CD14-positive monocyte (primary cell): Measurements from ENCODE around the gene SKP2. TPM values are rescaled to one million over a fixed set of nuclear protein-coding genes. Genes with fewer than 3 reads are reported as not detected.
"Not testable (repeated sequence)": the region's sequence is repeated elsewhere in the genome, so short reads cannot be mapped to it uniquely, and the experiment has no call there.

Experiments
- DNase-seq, 3 donors: peaks; one replicate each; pipeline ENCODE4 v3.0.0-alpha.2; 2011 to 2022
- H2AFZ ChIP-seq: 2 replicates; pipeline ENCODE4 v1.6.0; 2012; ENCODE audit warnings: mild to moderate bottlenecking, low read depth, low read length, inconsistent platforms; ENCODE audit not compliant: insufficient read depth, poor library complexity, severe bottlenecking
- H3K27ac ChIP-seq, 2 donors: 1 replicate in 1 of 2; 2 replicates in 1 of 2; pipeline ENCODE4 v1.5.1; 2012 to 2013; ENCODE audit warnings: low read length in 2 of 2, control low read depth in 1 of 2, inconsistent platforms in 1 of 2, low read depth in 1 of 2, mild to moderate bottlenecking in 1 of 2
- H3K27me3 ChIP-seq, 2 donors: one replicate each; pipeline versions ENCODE4 v1.6.0 to v1.6.1; 2011 to 2013; ENCODE audit warnings: low read length in 2 of 2; ENCODE audit not compliant: control insufficient read depth in 2 of 2, insufficient read depth in 2 of 2
- H3K36me3 ChIP-seq, 2 donors: replicated peaks in 1 of 2; 1 replicate in 1 of 2; 2 replicates in 1 of 2; pipeline versions ENCODE4 v1.5.1 to v1.6.1; 2012 to 2013; ENCODE audit warnings: low read length in 2 of 2, control low read depth in 1 of 2, inconsistent platforms in 1 of 2, mild to moderate bottlenecking in 1 of 2; ENCODE audit not compliant: insufficient read depth in 2 of 2, control insufficient read depth in 1 of 2
- H3K4me1 ChIP-seq, 2 donors: 1 replicate in 1 of 2; 2 replicates in 1 of 2; pipeline versions ENCODE4 v1.5.1 to v1.6.1; 2012 to 2013; ENCODE audit warnings: low read length in 2 of 2, control low read depth in 1 of 2, inconsistent platforms in 1 of 2, mild to moderate bottlenecking in 1 of 2, moderate library complexity in 1 of 2; ENCODE audit not compliant: insufficient read depth in 2 of 2, control insufficient read depth in 1 of 2
- H3K4me2 ChIP-seq: replicated peaks from 2 replicates; pipeline ENCODE3; 2012; ENCODE audit warnings: low read length, moderate library complexity, mild to moderate bottlenecking; ENCODE audit not compliant: poor library complexity, severe bottlenecking; ENCODE audit errors: extremely low read depth
- H3K4me3 ChIP-seq, 3 experiments: fragments of 200-600 bp in 1 of 3; sonication (generic) in 1 of 3; replicated peaks in 1 of 3; 1 replicate in 2 of 3; 2 replicates in 1 of 3; pipeline ENCODE4 v1.5.1; 2011 to 2013; ENCODE audit warnings: low read length in 3 of 3, mild to moderate bottlenecking in 3 of 3, control low read depth in 2 of 3, low read depth in 2 of 3, inconsistent platforms in 1 of 3, moderate library complexity in 1 of 3
- H3K79me2 ChIP-seq: 2 replicates; pipeline ENCODE4 v1.6.0; 2012; ENCODE audit warnings: mild to moderate bottlenecking, control low read depth, inconsistent platforms, low read length, moderate library complexity; ENCODE audit not compliant: insufficient read depth
- H3K9ac ChIP-seq: 2 replicates; pipeline ENCODE4 v1.6.0; 2017; ENCODE audit warnings: low read length, mild to moderate bottlenecking; ENCODE audit not compliant: insufficient read depth, poor library complexity, severe bottlenecking
- H3K9me3 ChIP-seq, 2 donors: replicated peaks in 1 of 2; 1 replicate in 1 of 2; 2 replicates in 1 of 2; pipeline versions ENCODE4 v1.5.1 to v1.6.1; 2012 to 2013; ENCODE audit warnings: low read length in 2 of 2, control low read depth in 1 of 2; ENCODE audit not compliant: control insufficient read depth in 1 of 2, insufficient read depth in 1 of 2
- H4K20me1 ChIP-seq: 2 replicates; pipeline ENCODE4 v1.6.0; 2012; ENCODE audit warnings: mild to moderate bottlenecking, low read length, control low read depth, moderate library complexity; ENCODE audit not compliant: insufficient read depth
- H3K27ac Mint-ChIP-seq, 7 donors: one replicate each; pipeline ENCODE4 v1.8.0; 2020; ENCODE audit warnings: mild to moderate bottlenecking in 7 of 7, mixed read lengths in 7 of 7, moderate library complexity in 6 of 7, inconsistent platforms in 2 of 7
- H3K27me3 Mint-ChIP-seq, 3 donors: one replicate each; pipeline ENCODE4 v1.8.0; 2021 to 2022; ENCODE audit warnings: low read depth in 3 of 3, mild to moderate bottlenecking in 3 of 3, mixed read lengths in 3 of 3, moderate library complexity in 3 of 3, inconsistent platforms in 1 of 3
- H3K36me3 Mint-ChIP-seq, 2 donors: one replicate each; pipeline ENCODE4 v1.8.0; 2020; ENCODE audit warnings: mixed read lengths in 2 of 2, inconsistent platforms in 1 of 2, mild to moderate bottlenecking in 1 of 2
- H3K4me1 Mint-ChIP-seq: one replicate; pipeline ENCODE4 v1.8.0; 2020; ENCODE audit warnings: mild to moderate bottlenecking, mixed read lengths
- H3K4me3 Mint-ChIP-seq, 2 donors: one replicate each; pipeline ENCODE4 v1.8.0; 2020; ENCODE audit warnings: mild to moderate bottlenecking in 2 of 2, mixed read lengths in 2 of 2, moderate library complexity in 1 of 2
- H3K9me3 Mint-ChIP-seq, 7 donors: one replicate each; pipeline ENCODE4 v1.8.0; 2020 to 2022; ENCODE audit warnings: mixed read lengths in 7 of 7, mild to moderate bottlenecking in 6 of 7, moderate library complexity in 6 of 7, inconsistent platforms in 2 of 7
- CTCF ChIP-seq: fragments of 200-600 bp; IDR thresholded peaks from one replicate; pipeline ENCODE4 v1.8.0; 2022; ENCODE audit warnings: antibody characterized with exemption, mild to moderate bottlenecking
- WGBS: methylation state at CpG from one replicate; pipeline ENCODE4 v1.1.5; 2013; ENCODE audit warnings: missing lambda C conversion rate; ENCODE audit not compliant: insufficient coverage; 5-methylcytosine and 5-hydroxymethylcytosine counted together
- intact Hi-C, 2 donors: fragments of 100-400 bp; cut with micrococcal nuclease; formaldehyde crosslinking; loops; one replicate each; pipeline versions ENCODE4 v1.15.0 to v1.15.1; 2023
- polyA plus RNA-seq, 3 donors: library from polyadenylated mRNA; depleted of rRNA in 1 of 3; unstranded in 2 of 3; stranded (reverse) in 1 of 3; fragments of 300-500 nt in 2 of 3; fragments of >200 nt in 1 of 3; fragmentation: Illumina TruSeq in 2 of 3; gene quantifications; 1 replicate in 2 of 3; 2 replicates in 1 of 3; pipeline ENCODE4 v1.2.3, GENCODE V29; 2012 to 2021

The SKP2 gene
- polyA plus RNA-seq, 3 donors, result 14.4 to 18.0 (median 15.5) TPM

DNA sequence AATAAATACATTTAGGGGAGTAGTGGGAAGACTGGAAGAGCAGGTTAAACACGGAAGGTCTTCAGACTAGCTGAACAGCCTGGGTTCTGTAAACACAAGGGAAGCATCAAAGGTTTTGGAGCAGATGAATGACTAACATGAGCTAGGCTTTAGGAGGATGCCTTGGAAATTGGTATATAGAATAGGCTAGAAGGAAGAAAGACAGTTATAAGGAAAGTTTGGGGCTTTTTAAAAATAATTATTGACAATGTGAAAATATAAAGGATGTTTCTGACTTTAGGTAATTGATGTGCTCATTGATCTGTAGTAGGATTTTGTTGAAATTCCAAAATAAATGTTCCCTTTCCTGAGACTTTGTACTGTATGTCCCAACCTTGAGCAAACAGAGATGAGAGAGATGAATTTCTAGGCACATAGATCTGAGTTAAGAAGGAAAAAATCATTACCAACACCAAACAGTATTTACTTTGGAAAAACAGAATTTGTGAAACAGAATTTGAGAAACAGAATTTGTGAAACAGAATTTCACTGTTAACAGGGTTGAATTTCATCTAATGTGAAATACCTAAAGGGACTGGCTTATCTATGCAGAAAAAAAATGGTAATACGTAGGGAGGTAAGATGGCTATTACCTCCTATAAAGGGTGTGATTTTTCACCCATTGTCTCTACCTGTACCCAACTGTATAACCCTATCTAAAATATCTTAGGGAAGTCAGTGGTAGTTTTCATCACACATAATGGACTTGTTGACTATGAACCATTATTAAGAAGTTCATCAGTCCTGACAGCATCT is 28.8 kb downstream of the SKP2 start:
- no peaks in the 10 kb centered on the region for H3K4me1 Mint-ChIP-seq
- Histone ChIP-seq H3K4me2 (no peak overlapping the region), H3K36me3 (peaks cover 62 to 78% of the 10 kb centered on the region in 2 donors), H2AFZ (no peak overlapping the region), H3K9ac (no peak overlapping the region), H4K20me1 (no peaks in the 10 kb centered on the region), H3K4me1 (no peaks in the 10 kb centered on the region), H3K9me3 (no peaks in the 10 kb centered on the region), H3K79me2 (no peaks in the 10 kb centered on the region), H3K27ac (no peak overlapping the region), H3K4me3 (no peak overlapping the region), H3K27me3 (no peaks in the 10 kb centered on the region)
- peaks cover 64 to 74% of the 10 kb centered on the region in 2 donors for H3K36me3 Mint-ChIP-seq
- WGBS, result 94% methylated on average over 1 of the region's 2 CpGs
- intact Hi-C loops, result no loop called here
- TF ChIP-seq CTCF, result no peak
- no peak for DNase-seq
- H3K4me3 Mint-ChIP-seq, result no peak overlapping the region
- peaks cover 0 to 2% (median 0%) of the 10 kb centered on the region in 3 donors for H3K27me3 Mint-ChIP-seq
- H3K9me3 Mint-ChIP-seq, result peaks cover 0 to 6% (median 0%) of the 10 kb centered on the region in 7 donors
- H3K27ac Mint-ChIP-seq, result peak overlapping the region in 1 of 7 donors; percentile 40

GRCh38 chr5:36181774-36182173 is 29.9 kb downstream of the SKP2 start:
- H3K9me3 ChIP-seq, result no peaks in the 10 kb centered on the region
- no peak overlapping the region for H2AFZ ChIP-seq
- Mint-ChIP-seq H3K4me3 (no peak overlapping the region), H3K36me3 (peaks cover 67 to 73% of the 10 kb centered on the region in 2 donors), H3K27me3 (peaks cover 0 to 2% (median 0%) of the 10 kb centered on the region in 3 donors), H3K4me1 (no peaks in the 10 kb centered on the region), H3K27ac (no peak overlapping the region), H3K9me3 (peaks cover 0 to 6% (median 0%) of the 10 kb centered on the region in 7 donors)
- no peak for DNase-seq
- H3K9ac ChIP-seq, result no peak overlapping the region
- H3K27ac ChIP-seq, result no peak overlapping the region
- H3K79me2 ChIP-seq, result no peaks in the 10 kb centered on the region
- H3K36me3 ChIP-seq, result peaks cover 57 to 71% of the 10 kb centered on the region in 2 donors
- no peak overlapping the region for H3K4me2 ChIP-seq
- H4K20me1 ChIP-seq, result no peaks in the 10 kb centered on the region
- intact Hi-C loops, result no loop called here
- 94% methylated on average over 2 of the region's 2 CpGs for WGBS
- no peaks in the 10 kb centered on the region for H3K4me1 ChIP-seq
- no peak overlapping the region for H3K4me3 ChIP-seq
- TF ChIP-seq CTCF, result no peak
- no peaks in the 10 kb centered on the region for H3K27me3 ChIP-seq

- H3K9ac ChIP-seq, H3K27ac Mint-ChIP-seq, H3K4me3 Mint-ChIP-seq, intact Hi-C loops, H2AFZ ChIP-seq, H3K79me2 ChIP-seq, H3K4me1 ChIP-seq, H3K4me2 ChIP-seq, H3K27ac ChIP-seq, H3K27me3 ChIP-seq, H3K4me1 Mint-ChIP-seq, DNase-seq, H3K9me3 ChIP-seq, H3K4me3 ChIP-seq, H4K20me1 ChIP-seq, H3K27me3 Mint-ChIP-seq: not testable (repeated sequence)
- no CpG with 5 or more reads among the region's 4 CpGs for WGBS
- H3K36me3 ChIP-seq, result peaks cover 32 to 45% of the 10 kb centered on the region in 2 donors
- H3K36me3 Mint-ChIP-seq, result peaks cover 67 to 77% of the 10 kb centered on the region in 2 donors
- H3K9me3 Mint-ChIP-seq, result peaks cover 0 to 17% (median 15%) of the 10 kb centered on the region in 7 donors
Observed at GRCh38 chr5:36184408-36184807, 32.5 kb downstream of the SKP2 start.
